Measurements from ENCODE around the gene STAC2. TPM values are rescaled to one million over a fixed set of nuclear protein-coding genes. Genes with fewer than 3 reads are reported as not detected.
A peak's percentile ranks its signal among the peaks of the same experiment; 100 is the strongest.

The STAC2 gene
- total RNA-seq, 4 donors from 2014 or later = 0.27 to 0.66 TPM; not detected in 2

GRCh38 chr17:39174920-39175694 is 50.6 kb downstream of the STAC2 start:
- no peaks in the 10 kb centered on the region for H3K36me3 ChIP-seq
- no peaks in the 10 kb centered on the region for H3K9me3 ChIP-seq
- H3K27ac ChIP-seq = no peak overlapping the region
- DNase-seq = peak; percentile 66 to 90 (median 68)
- peaks cover 0 to 4% (median 2%) of the 10 kb centered on the region in 4 donors for H3K4me1 ChIP-seq
- H3K4me3 ChIP-seq = no peak overlapping the region
- no peaks in the 10 kb centered on the region for H3K27me3 ChIP-seq
- no peak for TF ChIP-seq POLR2A (IDR thresholded peaks at IDR 0.05)
- TF ChIP-seq CTCF (IDR thresholded peaks at IDR 0.05) = peak; percentile 50 to 88 (median 70)

- DNase-seq = no peak
- Histone ChIP-seq H3K27me3 (no peaks in the 10 kb centered on the region), H3K9me3 (no peaks in the 10 kb centered on the region), H3K36me3 (no peaks in the 10 kb centered on the region), H3K27ac (no peak overlapping the region), H3K4me1 (peaks cover 0 to 4% (median 2%) of the 10 kb centered on the region in 4 donors), H3K4me3 (no peak overlapping the region)
- no peak for TF ChIP-seq CTCF (IDR thresholded peaks at IDR 0.05)
- TF ChIP-seq POLR2A (IDR thresholded peaks at IDR 0.05) = no peak
Measured at GRCh38 chr17:39173526-39174274, 52.0 kb downstream of the STAC2 start.

GRCh38 chr17:39173080-39173479 is 52.7 kb downstream of the STAC2 start:
- H3K36me3 ChIP-seq = no peaks in the 10 kb centered on the region
- no peak overlapping the region for H3K4me3 ChIP-seq
- H3K27me3 ChIP-seq = no peaks in the 10 kb centered on the region
- no peak for DNase-seq
- TF ChIP-seq CTCF (IDR thresholded peaks at IDR 0.05) (no peak), POLR2A (IDR thresholded peaks at IDR 0.05) (no peak)
- peaks cover 0 to 4% (median 2%) of the 10 kb centered on the region in 4 donors for H3K4me1 ChIP-seq
- H3K9me3 ChIP-seq = peaks cover 0 to 3% (median 0%) of the 10 kb centered on the region in 4 donors
- no peak overlapping the region for H3K27ac ChIP-seq

- H3K9me3 ChIP-seq = peaks cover 0 to 3% (median 0%) of the 10 kb centered on the region in 4 donors
- no peak overlapping the region for H3K27ac ChIP-seq
- no peak overlapping the region for H3K4me3 ChIP-seq
- no peak for TF ChIP-seq POLR2A (IDR thresholded peaks at IDR 0.05)
- H3K4me1 ChIP-seq = peaks cover 0 to 4% (median 2%) of the 10 kb centered on the region in 4 donors
- no peak for DNase-seq
- H3K36me3 ChIP-seq = no peaks in the 10 kb centered on the region
- no peaks in the 10 kb centered on the region for H3K27me3 ChIP-seq
Measured at GRCh38 chr17:39171933-39172332, 53.8 kb downstream of the STAC2 start.

- TF ChIP-seq POLR2A (IDR thresholded peaks at IDR 0.05) = no peak
- TF ChIP-seq CTCF (IDR thresholded peaks at IDR 0.05) = no peak
- Histone ChIP-seq H3K27ac (no peak overlapping the region), H3K9me3 (peaks cover 0 to 3% (median 0%) of the 10 kb centered on the region in 4 donors), H3K27me3 (no peaks in the 10 kb centered on the region), H3K36me3 (no peaks in the 10 kb centered on the region), H3K4me1 (peaks cover 0 to 7% (median 2%) of the 10 kb centered on the region in 4 donors), H3K4me3 (no peak overlapping the region)
- no peak for DNase-seq
Measured at GRCh38 chr17:39170558-39170957, 55.2 kb downstream of the STAC2 start.

- no peak overlapping the region for H3K4me3 ChIP-seq
- H3K36me3 ChIP-seq = no peaks in the 10 kb centered on the region
- H3K27ac ChIP-seq = no peak overlapping the region
- H3K4me1 ChIP-seq = peaks cover 0 to 10% (median 3%) of the 10 kb centered on the region in 4 donors
- no peak for DNase-seq
- no peak for TF ChIP-seq POLR2A (IDR thresholded peaks at IDR 0.05)
- TF ChIP-seq CTCF (IDR thresholded peaks at IDR 0.05) = no peak
- peaks cover 0 to 3% (median 0%) of the 10 kb centered on the region in 4 donors for H3K9me3 ChIP-seq
- no peaks in the 10 kb centered on the region for H3K27me3 ChIP-seq
Measured at GRCh38 chr17:39170109-39170508, 55.6 kb downstream of the STAC2 start.

All from Peyer's patch (tissue), 4 donors.